CD4-positive, alpha-beta T cell treated with Interleukin-21 for 1 hour (primary cell): ENCODE data around the gene AP1AR.

Experiments
- DNase-seq: peaks from one replicate; pipeline ENCODE4 v3.0.0-alpha.2; 2020

The AP1AR gene

DNA sequence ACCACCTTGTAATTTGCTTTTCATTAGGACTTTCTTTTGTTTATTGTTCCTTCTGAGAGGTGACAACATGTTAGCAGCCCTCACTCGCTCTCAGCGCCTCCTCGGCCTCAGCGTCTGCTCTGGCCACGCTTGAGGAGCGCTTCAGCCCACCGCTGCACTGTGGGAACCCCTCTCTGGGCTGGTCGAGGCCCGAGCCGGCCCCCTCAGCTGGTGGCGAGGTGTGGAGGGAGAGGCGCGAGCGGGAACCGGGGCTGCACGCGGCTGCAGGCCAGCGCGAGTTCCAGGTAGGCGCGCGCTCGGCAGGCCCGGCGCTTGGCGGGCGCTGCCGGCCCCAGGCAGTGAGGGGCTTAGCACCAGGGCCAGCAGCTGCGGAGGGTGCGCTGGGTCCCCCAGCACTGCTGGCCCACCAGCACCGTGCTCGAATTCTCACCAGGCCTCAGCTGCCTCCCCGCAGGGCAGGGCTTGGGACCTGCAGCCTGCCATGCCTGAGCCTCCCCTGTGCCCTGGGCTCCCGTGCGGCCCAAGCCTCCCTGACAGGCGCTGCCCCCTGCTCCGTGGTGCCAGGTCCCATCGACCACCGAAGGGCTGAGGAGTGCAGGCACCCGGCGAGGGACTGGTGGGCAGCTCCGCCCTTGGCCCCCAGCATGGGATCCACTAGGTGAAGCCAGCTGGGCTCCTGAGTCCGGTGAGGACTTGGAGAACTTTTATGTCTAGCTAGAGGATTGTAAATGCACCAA is 9.2 kb upstream of the AP1AR start:
- DNase-seq = no peak

DNA sequence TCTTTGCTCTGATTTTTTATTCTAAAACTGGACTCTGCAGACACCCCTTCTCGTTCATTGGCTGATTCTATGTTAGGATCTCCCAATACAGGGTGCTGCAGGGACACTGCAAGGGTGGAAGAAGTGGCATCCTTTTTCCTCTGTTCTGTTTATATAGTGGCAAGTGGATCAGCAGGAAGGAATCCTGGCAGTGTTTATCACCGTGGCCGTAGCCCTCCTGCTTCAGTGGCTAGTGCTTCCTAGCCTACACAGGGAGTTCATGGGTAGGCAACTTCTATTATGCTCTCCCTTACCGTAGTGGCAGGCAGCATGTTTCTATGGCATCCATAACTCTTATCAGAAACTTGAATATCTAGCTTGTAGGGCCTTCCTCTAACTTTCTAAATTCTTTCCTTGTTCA is 6.4 kb upstream of the AP1AR start:
- DNase-seq = no peak

DNA sequence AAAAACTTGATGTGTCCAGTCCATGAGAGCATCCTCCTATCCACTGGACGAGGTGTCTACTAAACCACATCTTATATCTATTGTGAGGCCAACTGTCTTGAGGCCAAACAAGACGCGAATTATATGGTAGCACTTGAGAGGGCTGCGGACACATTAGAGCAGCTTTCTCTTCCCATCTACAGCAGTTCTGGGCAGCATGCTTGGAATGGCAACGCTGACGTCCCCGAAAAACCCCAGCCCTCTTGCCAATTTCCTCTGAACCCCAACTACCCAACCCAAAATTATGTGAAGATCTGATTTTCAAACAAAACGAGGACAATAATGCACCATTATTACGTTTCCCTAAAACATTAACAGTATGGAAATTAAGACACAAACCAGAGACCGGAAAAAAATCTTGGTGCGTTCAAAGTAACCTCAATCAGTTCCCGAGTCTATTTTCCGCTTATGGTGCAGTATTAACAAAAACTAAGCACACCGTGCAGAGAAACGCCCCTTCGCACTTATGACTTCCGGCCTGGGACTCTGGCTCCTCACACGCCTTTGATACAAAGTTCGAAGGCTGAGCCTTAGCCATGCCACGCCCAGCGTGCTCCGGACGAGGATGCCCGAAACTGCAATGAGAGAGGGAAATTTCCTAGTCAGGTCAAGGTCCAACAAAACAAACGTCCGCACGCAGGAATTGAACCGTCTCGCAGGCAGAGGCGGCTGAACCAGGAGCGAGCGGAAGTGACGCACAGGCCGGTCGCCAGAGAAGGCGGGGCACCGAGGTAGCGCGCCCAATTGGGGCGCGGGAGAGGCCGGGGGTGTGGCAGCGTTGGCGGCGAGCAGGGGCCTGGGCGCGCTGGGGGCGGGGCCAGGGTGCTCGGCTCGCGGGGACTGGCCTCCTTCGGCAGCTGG is 458 bp upstream of the AP1AR start:
- DNase-seq = peak; percentile 96

DNA sequence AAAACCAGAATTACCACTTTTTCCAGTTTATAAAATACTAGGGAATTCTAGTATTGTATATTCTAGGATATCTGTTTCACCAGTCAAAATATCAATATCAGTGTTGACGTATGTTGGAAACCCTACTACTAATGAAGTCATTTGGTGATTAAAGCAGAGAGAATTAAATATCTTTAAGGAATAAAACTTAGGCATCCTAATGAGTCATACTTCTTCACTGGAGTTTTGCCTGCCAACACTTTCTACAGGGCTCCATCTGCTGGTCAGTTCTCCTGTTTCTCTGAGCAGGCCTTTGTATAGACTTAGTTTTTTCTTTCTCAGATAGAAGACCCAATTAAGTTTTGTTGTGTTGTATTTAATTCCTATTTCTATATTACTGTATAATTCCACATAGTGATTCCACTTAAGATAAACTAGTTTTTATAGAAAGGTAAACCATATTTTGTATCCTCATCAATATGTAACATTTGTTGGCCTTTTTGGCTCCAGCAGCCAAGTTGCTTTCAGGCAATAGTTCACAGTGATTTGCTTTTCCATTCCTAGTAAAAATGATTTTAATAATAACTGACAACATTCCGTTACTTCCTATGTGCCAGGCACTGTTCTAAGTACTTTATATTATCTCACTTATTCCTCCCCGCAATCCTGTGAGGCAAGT is 3.5 kb downstream of the AP1AR start:
- DNase-seq = peak; percentile 73

DNA sequence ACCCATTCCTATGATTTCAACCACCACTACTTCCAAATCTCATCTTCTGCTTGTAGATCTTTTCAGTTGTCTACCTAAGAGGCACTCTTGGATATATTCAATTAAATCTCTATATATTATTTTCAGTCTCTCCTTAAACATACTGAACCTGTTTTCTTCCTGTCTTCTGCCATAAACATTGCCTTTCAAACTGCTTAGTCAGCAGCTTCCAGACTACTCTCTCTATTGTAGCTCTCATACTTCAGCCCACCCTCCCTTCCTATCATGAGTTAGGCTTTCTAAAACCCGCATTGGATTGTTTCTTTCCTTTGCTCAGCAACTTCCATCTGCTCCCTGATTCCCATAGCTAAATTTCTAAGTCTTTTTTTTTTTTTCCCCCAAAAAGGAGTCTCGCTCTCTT is 4.5 kb downstream of the AP1AR start:
- no peak for DNase-seq

DNA sequence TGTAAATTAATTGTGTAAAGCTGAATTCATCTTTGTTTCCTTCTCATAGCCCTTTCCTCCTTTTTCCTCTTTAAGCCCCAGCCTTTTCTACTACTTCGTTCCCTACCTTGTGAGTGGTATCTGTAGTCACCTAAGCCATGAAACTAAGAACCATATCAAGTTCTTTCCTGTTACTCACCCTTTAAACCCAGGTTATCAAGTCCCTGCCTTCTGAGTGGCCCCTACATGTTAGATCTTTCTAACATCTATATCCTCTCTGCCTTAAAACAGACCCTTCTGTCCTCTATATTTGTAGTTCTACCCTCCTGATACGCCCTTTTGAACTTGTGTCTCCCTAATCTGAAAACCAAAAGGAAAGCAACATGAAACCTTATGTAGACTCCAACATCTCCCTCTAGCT is 7.2 kb downstream of the AP1AR start:
- no peak for DNase-seq

DNA sequence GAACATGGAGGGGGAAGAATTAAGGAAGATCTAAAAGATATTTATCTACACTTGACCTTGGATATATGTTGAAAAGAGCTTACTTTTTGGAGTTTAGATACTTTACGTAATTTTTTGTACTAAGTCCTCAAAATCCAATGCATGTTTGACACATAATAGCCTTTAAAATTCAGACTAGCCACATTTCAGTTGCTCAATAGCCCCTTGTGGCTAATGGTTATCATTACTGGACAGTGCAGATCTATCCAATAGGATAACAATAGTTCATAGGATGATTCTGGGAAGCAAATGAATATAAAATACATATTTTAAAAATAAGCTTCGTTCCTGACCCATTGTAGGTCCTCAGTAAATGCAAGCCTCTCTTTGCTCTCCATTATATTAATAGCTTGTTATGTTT is 13.8 kb downstream of the AP1AR start:
- no peak for DNase-seq

DNA sequence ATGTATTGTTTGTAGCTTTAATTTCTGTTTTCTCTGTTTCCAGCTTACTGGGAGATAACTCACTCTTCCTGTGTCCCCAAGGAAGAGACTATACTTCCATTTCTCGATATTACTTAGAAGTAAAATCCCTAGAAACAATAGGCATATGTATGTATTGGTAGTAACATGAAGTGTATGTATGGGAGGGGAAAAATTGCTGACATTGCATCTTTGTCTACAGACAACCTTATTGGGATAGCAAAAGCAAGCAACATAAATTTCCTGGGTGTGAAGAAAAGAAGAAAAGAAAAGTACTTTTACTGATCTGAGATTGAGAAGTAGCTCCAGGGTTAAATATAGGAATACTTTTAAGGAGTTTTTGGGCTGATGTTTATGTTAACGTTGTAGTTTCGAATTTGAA is 15.4 kb downstream of the AP1AR start:
- no peak for DNase-seq

DNA sequence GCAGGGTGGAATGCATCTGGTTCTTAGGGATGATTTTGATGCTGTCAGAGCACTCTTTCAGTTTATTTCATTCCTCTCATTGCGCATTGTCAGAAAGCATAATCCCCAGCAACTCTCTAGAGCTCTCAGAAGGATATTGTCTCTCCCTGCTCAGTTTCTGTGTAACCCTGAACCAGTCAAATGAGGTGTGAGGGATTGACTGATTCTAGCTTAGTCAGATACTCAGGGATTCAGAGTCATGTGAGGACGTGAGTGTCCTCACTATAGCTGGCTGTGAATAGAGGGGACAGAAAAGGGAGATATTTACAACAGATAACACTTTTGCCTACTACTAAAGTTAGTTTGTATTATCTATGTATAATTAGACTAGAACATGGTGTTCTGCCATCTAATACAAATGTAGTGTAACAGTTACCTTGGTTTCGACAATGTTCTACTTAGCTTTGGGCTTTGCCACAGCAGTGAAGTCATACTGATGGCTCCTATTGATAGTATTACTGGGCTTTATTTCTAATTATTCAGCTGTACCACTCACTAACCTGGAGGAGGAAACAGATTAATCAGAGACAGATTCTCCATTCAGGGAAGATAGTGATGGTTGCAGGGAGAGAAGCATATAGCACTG is 19.5 kb downstream of the AP1AR start:
- DNase-seq = no peak

DNA sequence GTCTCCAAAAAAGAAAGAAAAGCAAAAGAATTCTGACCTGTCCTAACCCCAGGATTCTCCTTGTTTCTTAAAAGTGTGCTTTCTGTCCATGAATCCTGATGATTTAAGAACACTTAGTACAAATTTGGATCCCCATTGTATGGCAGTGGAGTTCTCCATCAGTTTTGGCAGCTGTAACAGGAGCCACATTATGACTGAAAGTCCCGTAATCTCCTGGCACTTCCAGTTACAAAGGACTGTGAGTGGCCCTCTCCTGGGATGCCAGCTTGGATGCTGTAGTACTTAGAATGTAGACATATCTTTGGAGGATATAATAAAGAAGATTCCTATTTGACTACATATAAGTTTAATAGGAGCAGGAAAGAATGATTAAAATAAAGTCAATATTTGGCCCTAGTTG is 20.6 kb downstream of the AP1AR start:
- DNase-seq = no peak

DNA sequence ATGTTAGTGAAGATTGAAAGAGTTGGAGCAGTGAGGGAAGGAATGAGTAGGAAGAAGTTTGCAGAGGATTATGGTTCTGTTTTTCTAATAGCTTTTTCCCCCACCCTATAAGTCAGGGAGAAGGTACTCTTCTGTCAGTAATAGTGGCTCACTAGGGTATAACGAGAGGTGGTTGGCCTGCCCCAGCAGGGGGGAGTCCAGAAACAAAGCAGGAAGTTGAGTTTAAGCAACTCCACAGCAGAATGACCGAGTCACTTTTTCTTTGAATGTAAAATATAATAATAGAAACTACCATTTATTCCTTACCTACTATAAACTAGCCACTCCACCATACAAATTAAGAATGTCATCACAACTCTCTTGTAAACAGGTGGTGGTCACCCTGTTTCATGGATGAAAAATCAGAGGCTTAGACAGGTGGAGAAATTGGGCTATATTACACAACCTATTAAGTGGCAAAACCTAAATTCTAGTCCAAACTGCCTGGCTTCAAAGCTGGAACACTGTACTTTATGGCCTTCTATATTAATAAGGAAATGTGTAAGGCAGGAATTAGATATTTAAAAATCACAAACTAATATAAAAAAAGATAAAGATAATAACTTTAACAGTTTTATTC is 21.9 kb downstream of the AP1AR start:
- DNase-seq = no peak

DNA sequence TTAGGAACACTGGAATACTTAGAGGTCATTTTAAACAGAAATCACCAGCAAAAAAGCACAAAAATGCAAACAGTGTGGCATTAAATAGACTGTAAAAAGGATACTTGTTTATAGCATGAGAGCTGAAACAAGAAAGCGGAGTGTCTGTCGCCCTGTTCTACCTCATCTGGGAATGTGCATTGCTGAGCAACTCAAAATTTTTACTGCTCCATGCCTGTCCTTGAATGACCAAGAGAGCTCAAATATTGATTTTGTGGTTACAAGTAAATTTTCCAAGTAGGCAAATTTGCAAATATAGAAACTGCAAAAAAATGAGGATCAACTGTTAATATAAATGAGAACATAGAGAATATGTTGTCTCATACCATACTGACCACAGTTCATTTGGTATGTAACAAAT is 25.5 kb downstream of the AP1AR start:
- DNase-seq = no peak

DNA sequence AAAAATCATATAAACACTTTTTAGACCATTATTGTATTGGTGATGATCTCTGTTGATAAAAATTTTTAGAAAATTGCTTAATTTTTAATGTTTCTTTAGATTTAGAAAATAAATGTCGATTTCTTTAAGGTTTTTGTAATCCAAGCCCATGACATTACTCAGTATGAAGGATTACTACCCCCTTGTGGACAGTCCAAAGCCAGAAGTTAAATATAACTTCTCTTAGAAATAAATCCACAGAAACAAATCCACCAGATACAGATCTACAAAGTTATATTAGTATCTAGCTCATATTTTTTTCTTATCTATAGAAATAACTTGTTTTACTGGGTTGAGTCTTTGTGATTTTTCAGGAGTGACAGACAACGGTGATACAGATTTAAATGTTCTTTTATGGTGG is 35.2 kb downstream of the AP1AR start:
- DNase-seq = peak; percentile 40

DNA sequence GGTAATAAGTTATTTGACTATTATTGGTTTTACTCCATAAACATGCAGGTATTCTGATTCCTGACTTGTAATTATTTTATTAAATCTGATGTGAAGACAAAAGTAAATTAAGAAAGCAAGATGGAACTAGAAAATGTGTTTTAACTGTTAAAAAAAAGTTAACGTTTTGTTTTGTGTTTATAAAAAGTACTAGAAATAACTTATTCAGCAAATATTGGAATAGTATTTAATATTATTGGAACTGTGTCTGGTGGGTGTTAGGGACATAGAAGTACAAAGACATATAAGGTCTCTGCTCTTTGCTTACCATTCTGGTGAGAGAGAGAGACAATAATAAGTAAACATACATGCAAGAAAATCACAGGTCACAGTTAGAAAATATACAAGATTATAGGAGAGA is 38.5 kb downstream of the AP1AR start:
- no peak for DNase-seq

DNA sequence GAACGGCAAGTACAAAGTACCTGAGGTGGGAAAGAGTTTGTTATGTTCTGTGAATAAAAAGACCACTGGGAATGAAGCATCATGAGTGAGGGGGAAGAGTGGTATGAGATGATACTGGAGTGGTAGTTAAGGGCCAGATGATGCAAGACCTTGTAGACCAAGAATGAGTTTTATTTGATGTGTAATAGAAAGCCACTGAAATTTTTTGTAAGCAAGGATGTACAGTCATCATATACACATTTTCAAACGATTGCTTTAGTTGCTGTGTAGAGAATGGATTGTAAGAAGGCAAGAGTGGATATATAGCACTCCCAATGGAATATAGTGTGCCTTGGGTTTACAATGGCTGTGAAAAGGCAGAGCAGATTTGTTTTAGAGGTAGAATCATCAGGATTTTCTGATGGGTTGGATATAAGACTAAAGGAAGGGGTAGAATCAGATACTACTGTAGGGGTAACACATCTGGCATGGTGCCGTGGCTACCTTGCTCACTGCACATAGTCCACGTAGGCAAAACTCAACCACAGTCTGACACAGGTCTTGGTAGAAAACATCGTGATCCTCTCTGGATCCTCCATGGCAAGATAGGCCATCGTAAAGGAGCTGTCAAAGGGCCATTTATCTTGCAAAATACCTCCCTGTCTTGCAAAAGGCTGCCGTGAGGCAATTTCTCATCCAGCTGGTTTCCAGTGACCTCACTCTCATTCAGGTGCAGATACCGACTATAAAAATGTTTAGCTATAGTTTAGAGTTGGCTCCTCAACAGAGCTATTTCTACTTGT is 39.2 kb downstream of the AP1AR start:
- no peak for DNase-seq

DNA sequence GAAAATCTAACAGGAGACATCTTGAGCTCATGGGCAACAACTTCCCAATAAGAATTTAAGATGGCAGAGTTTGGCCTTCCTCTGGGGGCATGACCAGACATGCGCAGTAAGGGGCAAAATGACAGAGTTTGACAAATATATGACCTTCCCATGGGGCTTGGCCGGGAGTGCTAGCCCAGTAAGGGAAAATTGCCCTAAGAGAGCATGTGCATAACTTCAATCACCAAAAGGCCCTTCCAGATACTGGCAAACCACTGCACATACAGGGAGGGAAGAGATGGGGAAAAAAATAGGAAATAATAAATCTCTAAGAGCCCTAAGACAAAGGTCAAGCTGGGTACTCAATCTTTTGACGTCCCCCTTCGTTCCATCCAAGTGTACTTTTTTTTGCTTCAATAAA is 40.7 kb downstream of the AP1AR start:
- DNase-seq = no peak

DNA sequence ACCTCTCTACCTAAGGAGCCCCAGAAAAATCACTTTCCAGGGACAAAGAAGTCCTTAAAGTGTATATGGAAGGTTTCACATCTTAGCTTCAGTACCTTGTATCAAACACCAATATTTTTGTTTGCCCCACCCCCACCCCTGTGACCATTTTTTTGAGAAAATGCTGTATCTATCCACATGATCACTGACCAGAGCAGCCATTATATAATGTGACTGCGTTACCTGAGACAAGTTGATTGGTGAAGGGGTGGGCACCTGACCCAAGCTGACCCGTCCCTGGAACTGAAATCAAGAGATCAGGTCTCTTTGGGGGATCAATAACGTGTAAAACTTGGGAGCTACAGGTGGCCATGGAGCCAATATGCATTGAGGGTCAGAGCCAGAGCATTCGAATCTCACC is 43.4 kb downstream of the AP1AR start:
- no peak for DNase-seq

DNA sequence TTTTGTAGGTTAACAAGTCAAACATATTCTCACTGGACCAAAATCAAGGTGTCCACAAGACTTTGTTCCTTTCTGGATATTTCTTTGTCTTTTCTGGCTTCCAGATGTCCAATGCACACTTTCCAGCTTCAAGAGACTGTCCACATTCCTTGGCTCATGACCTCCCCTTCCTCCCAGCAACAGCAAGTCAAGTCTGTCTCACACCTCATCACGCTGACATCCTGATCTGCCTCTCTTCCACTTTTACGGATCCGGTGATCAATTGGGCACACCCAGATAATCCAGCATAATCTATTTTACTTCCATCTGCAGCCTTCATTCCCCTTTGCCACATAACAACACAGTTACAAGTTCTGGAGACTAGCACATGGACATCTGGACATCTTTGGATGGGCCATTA is 44.5 kb downstream of the AP1AR start:
- no peak for DNase-seq

DNA sequence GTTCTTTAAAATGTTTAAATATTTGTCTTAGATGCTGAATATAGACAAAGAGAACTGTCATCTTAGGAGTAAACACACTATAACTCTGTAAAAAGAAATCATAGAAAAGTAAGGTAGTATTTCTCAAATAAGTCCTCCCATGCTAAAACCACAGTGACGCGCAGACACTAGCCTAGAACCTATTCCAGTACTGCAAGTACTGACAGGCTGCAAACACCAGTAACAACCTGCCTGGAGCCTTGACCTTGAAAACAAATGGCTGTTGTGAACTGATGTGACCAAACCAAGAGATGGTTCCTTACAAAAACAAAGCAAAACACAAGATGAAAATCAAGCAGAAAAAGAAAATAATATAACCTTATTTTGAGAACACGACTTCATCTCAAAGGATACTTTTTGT is 45.6 kb downstream of the AP1AR start:
- DNase-seq = no peak

DNA sequence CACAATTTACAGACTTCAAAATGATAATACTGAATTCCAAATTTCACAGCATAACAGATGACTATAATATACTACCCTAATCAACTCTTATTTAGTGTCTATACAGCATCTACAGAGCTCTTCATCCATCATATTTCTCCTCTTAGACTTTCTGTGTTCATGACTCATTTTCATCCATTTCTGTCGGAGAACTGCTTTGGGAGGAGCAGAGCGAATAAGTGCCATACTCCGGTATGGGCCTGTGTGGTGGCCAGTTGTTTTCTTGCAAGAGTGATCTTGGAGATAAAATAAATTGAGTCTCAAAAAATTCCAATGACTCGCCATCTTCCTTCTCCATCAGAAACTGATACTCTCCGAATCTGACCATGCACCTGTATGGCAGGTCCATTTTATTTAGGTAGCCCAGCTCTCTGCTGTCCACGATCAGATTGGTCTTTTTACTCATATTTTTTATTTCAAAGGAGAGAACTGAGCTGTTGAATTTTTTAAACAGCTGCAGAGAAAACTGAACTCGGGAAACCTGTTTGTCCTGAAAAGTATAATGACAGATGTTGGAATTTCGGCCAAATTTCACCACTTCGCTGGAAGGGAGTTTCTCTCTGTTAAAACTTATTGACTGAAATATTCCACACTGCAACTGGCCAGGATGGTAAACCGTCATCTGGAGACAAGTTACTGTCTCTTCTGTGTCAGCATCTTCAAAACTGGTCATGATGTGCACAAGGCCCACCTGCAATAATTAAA is 46.3 kb downstream of the AP1AR start:
- no peak for DNase-seq
